ENCODE results near the gene KANSL1. TPM values are rescaled to one million over a fixed set of nuclear protein-coding genes. Genes with fewer than 3 reads are reported as not detected.
A peak's percentile ranks its signal among the peaks of the same experiment; 100 is the strongest.

Gene KANSL1
- total RNA-seq, 1 donor from 2014 or later = 121 TPM

GRCh38 chr17:46212634-46213435 lies 19.6 kb upstream of the KANSL1 start:
- TF ChIP-seq CTCF (conservative IDR thresholded peaks at IDR 0.05) = peak; percentile 90
- H3K9me3 Mint-ChIP-seq = no peaks in the 10 kb centered on the region
- H3K36me3 Mint-ChIP-seq (ENCODE audit: low read depth) = peaks cover 10% of the 10 kb centered on the region
- peak; percentile 55 for DNase-seq (ENCODE audit: low read depth, low spot score)
- H3K27me3 Mint-ChIP-seq (ENCODE audit: low read depth) = no peaks in the 10 kb centered on the region
- no peak overlapping the region for H3K27ac Mint-ChIP-seq (ENCODE audit: unreplicated experiment)
- H3K4me1 Mint-ChIP-seq = peaks cover 12% of the 10 kb centered on the region
- H3K4me3 Mint-ChIP-seq = no peak overlapping the region

GRCh38 chr17:46208997-46209396 lies 15.8 kb upstream of the KANSL1 start:
- peaks cover 7% of the 10 kb centered on the region for H3K9me3 Mint-ChIP-seq
- no peak for DNase-seq (ENCODE audit: low read depth, low spot score)
- H3K4me1 Mint-ChIP-seq = peaks cover 5% of the 10 kb centered on the region
- H3K27ac Mint-ChIP-seq (ENCODE audit: unreplicated experiment) = no peak overlapping the region
- H3K27me3 Mint-ChIP-seq (ENCODE audit: low read depth) = no peaks in the 10 kb centered on the region
- no peak overlapping the region for H3K4me3 Mint-ChIP-seq
- TF ChIP-seq CTCF (conservative IDR thresholded peaks at IDR 0.05) = no peak
- peaks cover 24% of the 10 kb centered on the region for H3K36me3 Mint-ChIP-seq (ENCODE audit: low read depth)

GRCh38 chr17:46205975-46206374 lies 12.7 kb upstream of the KANSL1 start:
- Mint-ChIP-seq H3K4me3 (no peak overlapping the region), H3K27ac (ENCODE audit: unreplicated experiment) (no peak overlapping the region), H3K9me3 (peaks cover 7% of the 10 kb centered on the region), H3K4me1 (no peaks in the 10 kb centered on the region), H3K27me3 (ENCODE audit: low read depth) (no peaks in the 10 kb centered on the region), H3K36me3 (ENCODE audit: low read depth) (peaks cover 24% of the 10 kb centered on the region)
- TF ChIP-seq CTCF (conservative IDR thresholded peaks at IDR 0.05) = no peak
- no peak for DNase-seq (ENCODE audit: low read depth, low spot score)

- no peak for TF ChIP-seq CTCF (conservative IDR thresholded peaks at IDR 0.05)
- DNase-seq (ENCODE audit: low read depth, low spot score) = no peak
- Mint-ChIP-seq H3K27me3 (ENCODE audit: low read depth) (no peaks in the 10 kb centered on the region), H3K36me3 (ENCODE audit: low read depth) (peaks cover 26% of the 10 kb centered on the region), H3K4me1 (peaks cover 3% of the 10 kb centered on the region), H3K9me3 (peaks cover 7% of the 10 kb centered on the region), H3K27ac (ENCODE audit: unreplicated experiment) (no peak overlapping the region), H3K4me3 (no peak overlapping the region)
Measured at GRCh38 chr17:46202424-46202823, 9.2 kb upstream of the KANSL1 start.

- Mint-ChIP-seq H3K36me3 (ENCODE audit: low read depth) (peaks cover 23% of the 10 kb centered on the region), H3K4me3 (no peak overlapping the region), H3K9me3 (peaks cover 7% of the 10 kb centered on the region), H3K4me1 (peaks cover 3% of the 10 kb centered on the region), H3K27me3 (ENCODE audit: low read depth) (no peaks in the 10 kb centered on the region), H3K27ac (ENCODE audit: unreplicated experiment) (no peak overlapping the region)
- DNase-seq (ENCODE audit: low read depth, low spot score) = no peak
- no peak for TF ChIP-seq CTCF (conservative IDR thresholded peaks at IDR 0.05)
Measured at GRCh38 chr17:46201491-46201890, 8.3 kb upstream of the KANSL1 start.

Data from neural crest cell (in vitro differentiated cells).